HL-60 (cell line): ENCODE data around the gene RTN4IP1.
"Not testable (repeated sequence)": the region's sequence is repeated elsewhere in the genome, so short reads cannot be mapped to it uniquely, and the experiment has no call there.

Experiments used
- DNase-seq, 2 experiments: peaks; one replicate each; pipeline ENCODE4 v3.0.0-alpha.2; 2010 to 2020; ENCODE audit warnings: low read depth in 1 of 2, low spot score in 1 of 2
- H3K27ac ChIP-seq: fragments of 250-450 bp; sonication (Bioruptor Pico); replicated peaks from 2 replicates; pipeline ENCODE4 v1.5.1; 2020; ENCODE audit warnings: mild to moderate bottlenecking, moderate library complexity
- H3K27me3 ChIP-seq: fragments of 250-450 bp; sonication (Bioruptor Pico); 2 replicates; pipeline ENCODE4 v1.5.1; 2021; ENCODE audit warnings: mild to moderate bottlenecking, moderate library complexity; ENCODE audit not compliant: insufficient read depth, poor library complexity, severe bottlenecking
- H3K4me3 ChIP-seq: replicated peaks from 2 replicates; pipeline ENCODE4 v1.5.1; 2011; ENCODE audit warnings: mild to moderate bottlenecking, control low read depth, low read length; ENCODE audit not compliant: insufficient read depth
- GABPA ChIP-seq: IDR thresholded peaks from 2 replicates; pipeline ENCODE4 v1.6.1; 2012; ENCODE audit warnings: low read depth
- POLR2AphosphoS5 ChIP-seq: IDR thresholded peaks from 2 replicates; pipeline ENCODE4 v1.6.1; 2012; ENCODE audit warnings: low read depth
- SPI1 ChIP-seq: IDR thresholded peaks from 2 replicates; pipeline ENCODE4 v1.6.1; 2012; ENCODE audit warnings: low read depth, mild to moderate bottlenecking, borderline replicate concordance
- TF ChIP-seq, protein P1 (sequence below): IDR thresholded peaks from 2 replicates; pipeline ENCODE4 v1.6.1; 2012; ENCODE audit warnings: low read depth; ENCODE audit not compliant: insufficient replicate concordance
- TF ChIP-seq, protein P2 (sequence below): IDR thresholded peaks from one replicate; pipeline ENCODE4 v1.5.1; 2011; ENCODE audit warnings: low read length, control low read depth, inconsistent platforms; ENCODE audit not compliant: insufficient read depth

Gene RTN4IP1

DNA sequence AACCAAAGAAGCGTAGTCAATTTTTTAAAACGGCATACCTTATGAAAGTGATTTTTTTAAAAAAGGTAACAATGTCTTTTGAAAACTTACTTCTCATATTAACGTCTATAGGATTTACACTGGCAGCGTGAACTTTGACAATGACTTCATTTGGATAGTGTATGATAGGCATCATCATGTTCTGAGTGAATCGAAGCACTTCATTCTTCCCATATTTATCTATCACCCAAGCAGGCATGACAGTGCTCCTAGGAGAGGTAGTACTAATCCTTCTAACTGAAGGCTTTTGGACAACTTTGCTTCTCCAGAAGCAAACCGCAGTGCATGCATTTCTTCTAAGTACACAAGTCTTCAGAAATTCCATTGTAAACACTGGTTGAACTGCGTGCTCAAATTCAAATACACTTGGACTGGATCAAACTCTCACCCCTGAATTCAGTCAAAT lies 618 bp downstream of the RTN4IP1 start:
- TF ChIP-seq GABPA (no peak), POLR2AphosphoS5 (no peak), SPI1 (no peak)
- TF ChIP-seq, protein P1, sequence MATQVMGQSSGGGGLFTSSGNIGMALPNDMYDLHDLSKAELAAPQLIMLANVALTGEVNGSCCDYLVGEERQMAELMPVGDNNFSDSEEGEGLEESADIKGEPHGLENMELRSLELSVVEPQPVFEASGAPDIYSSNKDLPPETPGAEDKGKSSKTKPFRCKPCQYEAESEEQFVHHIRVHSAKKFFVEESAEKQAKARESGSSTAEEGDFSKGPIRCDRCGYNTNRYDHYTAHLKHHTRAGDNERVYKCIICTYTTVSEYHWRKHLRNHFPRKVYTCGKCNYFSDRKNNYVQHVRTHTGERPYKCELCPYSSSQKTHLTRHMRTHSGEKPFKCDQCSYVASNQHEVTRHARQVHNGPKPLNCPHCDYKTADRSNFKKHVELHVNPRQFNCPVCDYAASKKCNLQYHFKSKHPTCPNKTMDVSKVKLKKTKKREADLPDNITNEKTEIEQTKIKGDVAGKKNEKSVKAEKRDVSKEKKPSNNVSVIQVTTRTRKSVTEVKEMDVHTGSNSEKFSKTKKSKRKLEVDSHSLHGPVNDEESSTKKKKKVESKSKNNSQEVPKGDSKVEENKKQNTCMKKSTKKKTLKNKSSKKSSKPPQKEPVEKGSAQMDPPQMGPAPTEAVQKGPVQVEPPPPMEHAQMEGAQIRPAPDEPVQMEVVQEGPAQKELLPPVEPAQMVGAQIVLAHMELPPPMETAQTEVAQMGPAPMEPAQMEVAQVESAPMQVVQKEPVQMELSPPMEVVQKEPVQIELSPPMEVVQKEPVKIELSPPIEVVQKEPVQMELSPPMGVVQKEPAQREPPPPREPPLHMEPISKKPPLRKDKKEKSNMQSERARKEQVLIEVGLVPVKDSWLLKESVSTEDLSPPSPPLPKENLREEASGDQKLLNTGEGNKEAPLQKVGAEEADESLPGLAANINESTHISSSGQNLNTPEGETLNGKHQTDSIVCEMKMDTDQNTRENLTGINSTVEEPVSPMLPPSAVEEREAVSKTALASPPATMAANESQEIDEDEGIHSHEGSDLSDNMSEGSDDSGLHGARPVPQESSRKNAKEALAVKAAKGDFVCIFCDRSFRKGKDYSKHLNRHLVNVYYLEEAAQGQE, result no peak
- TF ChIP-seq, protein P2, sequence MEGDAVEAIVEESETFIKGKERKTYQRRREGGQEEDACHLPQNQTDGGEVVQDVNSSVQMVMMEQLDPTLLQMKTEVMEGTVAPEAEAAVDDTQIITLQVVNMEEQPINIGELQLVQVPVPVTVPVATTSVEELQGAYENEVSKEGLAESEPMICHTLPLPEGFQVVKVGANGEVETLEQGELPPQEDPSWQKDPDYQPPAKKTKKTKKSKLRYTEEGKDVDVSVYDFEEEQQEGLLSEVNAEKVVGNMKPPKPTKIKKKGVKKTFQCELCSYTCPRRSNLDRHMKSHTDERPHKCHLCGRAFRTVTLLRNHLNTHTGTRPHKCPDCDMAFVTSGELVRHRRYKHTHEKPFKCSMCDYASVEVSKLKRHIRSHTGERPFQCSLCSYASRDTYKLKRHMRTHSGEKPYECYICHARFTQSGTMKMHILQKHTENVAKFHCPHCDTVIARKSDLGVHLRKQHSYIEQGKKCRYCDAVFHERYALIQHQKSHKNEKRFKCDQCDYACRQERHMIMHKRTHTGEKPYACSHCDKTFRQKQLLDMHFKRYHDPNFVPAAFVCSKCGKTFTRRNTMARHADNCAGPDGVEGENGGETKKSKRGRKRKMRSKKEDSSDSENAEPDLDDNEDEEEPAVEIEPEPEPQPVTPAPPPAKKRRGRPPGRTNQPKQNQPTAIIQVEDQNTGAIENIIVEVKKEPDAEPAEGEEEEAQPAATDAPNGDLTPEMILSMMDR, result no peak
- DNase-seq, result peak in 1 of 2 experiments; percentile 14
- no peaks in the 10 kb centered on the region for H3K27me3 ChIP-seq
- H3K4me3 ChIP-seq, result peak overlapping the region; percentile 77
- H3K27ac ChIP-seq, result peak overlapping the region; percentile 86

DNA sequence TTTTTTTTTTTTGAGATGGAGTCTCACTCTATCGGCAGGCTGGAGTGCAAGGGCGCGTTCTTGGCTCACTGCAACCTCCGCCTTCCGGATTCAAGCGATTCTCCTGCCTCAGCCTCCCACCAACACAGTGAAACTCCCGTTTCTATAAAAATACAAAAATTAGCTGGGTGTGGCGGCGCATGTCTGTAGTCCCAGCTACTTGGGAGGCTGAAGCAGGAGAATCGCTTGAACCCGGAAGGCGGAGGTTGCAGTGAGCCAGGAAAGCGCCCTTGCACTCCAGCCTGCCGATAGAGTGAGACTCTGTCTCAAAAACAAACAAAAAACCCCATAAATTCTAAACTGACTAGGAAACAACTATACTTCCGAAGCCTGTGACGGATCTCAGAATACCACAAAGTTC lies 1.5 kb downstream of the RTN4IP1 start:
- not testable (repeated sequence) for H3K4me3 ChIP-seq, H3K27ac ChIP-seq, H3K27me3 ChIP-seq, DNase-seq

DNA sequence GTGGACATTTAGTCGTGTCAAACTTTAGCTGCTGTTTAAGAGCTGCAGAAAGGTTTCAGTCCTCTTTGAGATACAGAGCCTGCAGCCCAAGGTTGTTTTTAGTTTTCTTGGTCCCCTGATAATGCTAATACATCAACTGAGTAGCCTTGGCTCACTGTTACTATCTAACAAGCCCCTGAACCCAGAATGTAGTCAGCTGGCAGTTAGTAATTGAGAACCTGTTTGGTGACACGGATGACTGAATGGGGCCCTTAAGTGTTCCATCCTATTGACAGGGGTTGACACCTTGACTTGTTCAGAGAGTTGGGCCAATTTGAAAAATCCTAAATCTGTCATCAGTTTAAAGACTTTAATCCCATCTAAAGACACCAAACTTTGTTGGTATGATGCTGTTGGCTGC lies 2.8 kb downstream of the RTN4IP1 start:
- DNase-seq, result no peak
- Histone ChIP-seq H3K27me3 (no peaks in the 10 kb centered on the region), H3K27ac (no peak overlapping the region), H3K4me3 (no peak overlapping the region)
- no peak for TF ChIP-seq POLR2AphosphoS5
- TF ChIP-seq SPI1, result no peak
- TF ChIP-seq, protein P1, result no peak
- no peak for TF ChIP-seq GABPA
- TF ChIP-seq, protein P2, result no peak

DNA sequence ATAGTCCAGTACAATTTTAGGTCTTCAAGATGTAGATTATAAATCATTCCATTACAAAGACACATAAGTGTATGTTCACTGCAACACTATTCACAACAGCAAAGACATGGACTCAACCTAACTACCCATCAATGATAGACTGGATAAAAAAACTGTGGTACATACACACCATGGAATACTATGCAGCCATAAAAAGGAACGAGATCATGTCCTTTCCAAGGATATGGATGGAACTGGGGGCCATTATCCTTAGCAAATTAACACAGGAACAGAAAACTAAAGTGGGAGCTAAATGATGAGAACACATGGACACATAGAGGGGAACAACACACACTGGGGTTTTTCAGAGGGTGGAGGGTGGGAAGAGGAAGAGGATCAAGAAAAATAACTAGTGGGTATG lies 6.3 kb downstream of the RTN4IP1 start:
- H3K27me3 ChIP-seq, result no peaks in the 10 kb centered on the region
- H3K27ac ChIP-seq, result no peak overlapping the region
- TF ChIP-seq, protein P1, result no peak
- TF ChIP-seq SPI1 (no peak), GABPA (no peak), POLR2AphosphoS5 (no peak)
- TF ChIP-seq, protein P2, result no peak

More for the DNA sequence above, 6.3 kb downstream of the RTN4IP1 start:
- no peak overlapping the region for H3K4me3 ChIP-seq
- DNase-seq, result no peak
